Duodenal mucosa (tissue), 2 donors: ENCODE measurements around the gene FOXD3.
"Not testable (repeated sequence)": the region's sequence is repeated elsewhere in the genome, so short reads cannot be mapped to it uniquely, and the experiment has no call there.

ENCODE experiments used
- H3K27ac ChIP-seq: one replicate; pipeline ENCODE4 v1.7.0; 2013; ENCODE audit warnings: low read depth, low read length
- H3K27me3 ChIP-seq, 2 donors: one replicate each; pipeline ENCODE4 v1.7.0; 2013; ENCODE audit warnings: low read length in 2 of 2, control low read depth in 1 of 2; ENCODE audit not compliant: insufficient read depth in 2 of 2, control insufficient read depth in 1 of 2
- H3K36me3 ChIP-seq, 2 donors: one replicate each; pipeline ENCODE4 v1.7.0; 2013; ENCODE audit warnings: low read length in 2 of 2, control low read depth in 1 of 2; ENCODE audit not compliant: insufficient read depth in 2 of 2, control insufficient read depth in 1 of 2
- H3K4me1 ChIP-seq, 2 donors: one replicate each; pipeline ENCODE4 v1.7.0; 2013; ENCODE audit warnings: low read length in 2 of 2, control low read depth in 1 of 2; ENCODE audit not compliant: insufficient read depth in 2 of 2, control insufficient read depth in 1 of 2
- H3K4me3 ChIP-seq, 2 donors: one replicate each; pipeline ENCODE4 v1.7.0; 2013; ENCODE audit warnings: low read length in 2 of 2, low read depth in 1 of 2
- H3K9ac ChIP-seq, 2 donors: one replicate each; pipeline ENCODE4 v1.7.0; 2013; ENCODE audit warnings: low read length in 2 of 2, low read depth in 1 of 2
- H3K9me3 ChIP-seq, 2 donors: one replicate each; pipeline ENCODE4 v1.7.0; 2013; ENCODE audit warnings: low read length in 2 of 2, control low read depth in 1 of 2; ENCODE audit not compliant: control insufficient read depth in 1 of 2

The FOXD3 gene

GRCh38 chr1:63327417-63328054, 5.2 kb downstream of the FOXD3 start:
- Histone ChIP-seq H3K27me3 (peaks cover 87 to 94% of the 10 kb centered on the region in 2 donors), H3K36me3 (no peaks in the 10 kb centered on the region), H3K27ac (no peak overlapping the region), H3K9ac (no peak overlapping the region), H3K9me3 (no peaks in the 10 kb centered on the region), H3K4me3 (no peak overlapping the region), H3K4me1 (peaks cover 4 to 12% of the 10 kb centered on the region in 2 donors)

DNA sequence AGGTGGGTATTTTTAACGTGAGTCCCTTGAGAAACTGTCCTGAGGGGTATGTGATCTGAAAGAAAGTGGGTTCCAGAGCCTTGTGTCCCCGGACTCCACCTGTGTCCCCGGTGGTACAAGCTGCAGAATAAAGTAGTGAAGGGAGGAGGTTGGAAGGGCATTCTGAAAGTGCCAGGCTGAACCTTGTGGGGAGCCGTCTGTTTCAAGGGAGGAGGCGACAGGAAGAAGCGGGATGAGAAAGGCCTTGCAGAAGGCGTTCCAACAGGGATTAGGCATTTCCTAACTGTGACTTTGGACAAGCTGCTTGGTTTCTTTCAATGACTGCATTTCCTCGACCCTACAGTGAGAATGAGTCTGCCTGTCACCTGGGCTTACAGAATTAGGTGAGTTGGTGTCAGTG, 5.8 kb downstream of the FOXD3 start:
- Histone ChIP-seq H3K4me3 (no peak overlapping the region), H3K36me3 (no peaks in the 10 kb centered on the region), H3K27me3 (peaks cover 83 to 94% of the 10 kb centered on the region in 2 donors), H3K9ac (no peak overlapping the region), H3K27ac (no peak overlapping the region), H3K4me1 (peaks cover 4 to 9% of the 10 kb centered on the region in 2 donors), H3K9me3 (no peaks in the 10 kb centered on the region)

GRCh38 chr1:63328781-63329180, 6.4 kb downstream of the FOXD3 start:
- Histone ChIP-seq H3K4me3 (no peak overlapping the region), H3K9ac (no peak overlapping the region), H3K4me1 (peaks cover 4 to 9% of the 10 kb centered on the region in 2 donors), H3K27ac (no peak overlapping the region), H3K27me3 (peaks cover 82 to 95% of the 10 kb centered on the region in 2 donors), H3K36me3 (no peaks in the 10 kb centered on the region), H3K9me3 (no peaks in the 10 kb centered on the region)

DNA sequence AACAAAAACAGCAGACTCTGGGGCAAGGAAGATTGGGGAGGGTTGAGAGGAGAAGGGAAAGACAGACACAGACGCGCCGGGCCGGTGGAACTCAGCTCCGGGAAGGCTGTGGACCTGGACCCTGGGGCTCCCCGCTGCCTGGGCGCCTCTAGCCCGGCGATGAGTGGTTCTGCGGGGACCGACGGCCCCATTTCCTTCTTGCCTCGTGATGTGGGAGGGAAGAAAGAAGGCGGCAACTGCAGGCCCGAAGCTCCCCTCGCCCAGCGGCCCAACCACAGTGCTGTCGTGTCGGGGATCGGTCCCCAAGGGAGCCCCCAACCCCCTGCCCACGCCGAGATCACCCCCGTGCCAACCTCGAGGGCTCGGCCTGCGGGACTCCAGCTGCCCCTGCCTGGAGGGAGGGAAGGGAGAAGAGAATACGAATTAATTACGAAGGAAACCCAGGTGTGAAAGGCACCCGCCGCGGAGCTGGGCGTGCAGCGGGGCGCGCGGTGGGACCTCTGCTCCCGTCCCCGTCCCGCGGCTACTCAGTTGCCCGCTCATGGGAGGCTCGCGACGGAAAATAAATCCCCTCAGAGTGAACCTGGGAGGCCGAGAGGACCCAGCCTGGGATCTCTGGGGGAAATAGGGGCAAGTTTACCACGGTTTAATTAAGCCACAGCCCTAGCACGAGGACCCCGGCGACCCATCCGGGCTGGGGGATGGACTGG, 7.4 kb downstream of the FOXD3 start:
- H3K4me3 ChIP-seq, result peak overlapping the region in 1 of 2 donors; percentile 7
- no peak overlapping the region for H3K27ac ChIP-seq
- H3K27me3 ChIP-seq, result peaks cover 76 to 88% of the 10 kb centered on the region in 2 donors
- H3K9me3 ChIP-seq, result no peaks in the 10 kb centered on the region
- H3K4me1 ChIP-seq, result peaks cover 4 to 9% of the 10 kb centered on the region in 2 donors
- no peaks in the 10 kb centered on the region for H3K36me3 ChIP-seq
- H3K9ac ChIP-seq, result no peak overlapping the region

DNA sequence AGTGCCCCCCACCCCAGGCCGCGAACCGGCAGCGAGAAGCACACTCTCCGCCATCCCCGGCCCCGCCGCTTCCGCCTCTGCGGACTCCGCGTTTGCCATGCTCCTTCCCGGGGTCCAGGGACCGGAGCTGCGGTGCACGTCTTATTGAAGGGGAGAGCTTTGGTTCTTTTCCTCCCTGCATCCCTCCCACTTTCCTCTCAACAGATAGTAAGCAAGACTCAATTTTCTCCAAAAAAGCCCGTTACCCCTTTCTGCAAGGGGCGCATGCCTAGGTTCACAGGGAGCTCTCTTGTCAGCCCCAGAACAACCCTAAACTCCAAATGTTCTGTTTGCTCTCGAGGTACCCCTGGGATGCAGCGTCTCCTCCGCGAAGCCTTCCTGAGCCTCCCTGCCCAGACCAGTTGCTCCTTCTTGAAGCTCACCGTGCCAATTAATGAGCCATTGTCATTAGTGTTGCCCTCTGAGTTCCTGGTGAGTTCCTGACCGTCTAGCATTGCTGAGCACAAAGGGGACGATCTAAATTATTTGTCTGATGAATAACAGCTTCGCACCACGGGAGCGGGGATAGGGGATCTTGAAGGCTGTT, 8.1 kb downstream of the FOXD3 start:
- Histone ChIP-seq H3K27me3 (peaks cover 72 to 86% of the 10 kb centered on the region in 2 donors), H3K27ac (no peak overlapping the region), H3K36me3 (no peaks in the 10 kb centered on the region), H3K4me3 (no peak overlapping the region), H3K9me3 (no peaks in the 10 kb centered on the region), H3K9ac (no peak overlapping the region), H3K4me1 (peaks cover 4 to 9% of the 10 kb centered on the region in 2 donors)

- H3K36me3 ChIP-seq, result no peaks in the 10 kb centered on the region
- H3K27me3 ChIP-seq, result peaks cover 3 to 11% of the 10 kb centered on the region in 2 donors
- no peak overlapping the region for H3K27ac ChIP-seq
- no peak overlapping the region for H3K9ac ChIP-seq
- no peak overlapping the region for H3K4me3 ChIP-seq
- no peaks in the 10 kb centered on the region for H3K4me1 ChIP-seq
- H3K9me3 ChIP-seq, result no peaks in the 10 kb centered on the region
Observed at GRCh38 chr1:63342402-63342801, 20.0 kb downstream of the FOXD3 start.

- Histone ChIP-seq H3K27me3 (peaks cover 3 to 11% of the 10 kb centered on the region in 2 donors), H3K4me1 (no peaks in the 10 kb centered on the region), H3K27ac (no peak overlapping the region), H3K36me3 (no peaks in the 10 kb centered on the region), H3K4me3 (no peak overlapping the region), H3K9ac (no peak overlapping the region), H3K9me3 (no peaks in the 10 kb centered on the region)
Observed at GRCh38 chr1:63343922-63344321, 21.6 kb downstream of the FOXD3 start.

DNA sequence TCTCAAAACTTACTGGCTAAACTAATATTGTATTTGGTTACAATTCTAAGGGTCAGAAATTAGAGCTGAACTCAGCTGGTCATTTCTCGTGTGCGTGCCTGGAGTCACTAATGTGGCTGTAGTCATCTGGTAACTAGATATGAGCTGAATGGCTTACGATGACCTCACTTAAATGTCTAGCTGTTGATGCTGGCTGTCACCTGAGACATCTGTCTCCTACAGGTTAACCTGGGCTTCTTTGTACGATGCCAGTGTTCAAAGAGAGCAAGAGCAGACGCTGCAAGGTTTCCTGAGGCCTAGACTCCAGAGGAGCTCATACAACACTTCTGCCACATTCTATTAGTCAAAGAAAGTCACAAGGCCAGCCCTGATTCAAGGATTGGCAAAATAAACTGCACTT, 28.0 kb downstream of the FOXD3 start:
- no peaks in the 10 kb centered on the region for H3K4me1 ChIP-seq
- no peak overlapping the region for H3K9ac ChIP-seq
- no peaks in the 10 kb centered on the region for H3K36me3 ChIP-seq
- no peak overlapping the region for H3K27ac ChIP-seq
- peaks cover 3 to 18% of the 10 kb centered on the region in 2 donors for H3K27me3 ChIP-seq
- H3K9me3 ChIP-seq, result no peaks in the 10 kb centered on the region
- H3K4me3 ChIP-seq, result no peak overlapping the region

GRCh38 chr1:63352736-63353135, 30.4 kb downstream of the FOXD3 start:
- Histone ChIP-seq H3K27me3 (peaks cover 0 to 13% of the 10 kb centered on the region in 2 donors), H3K9me3 (no peaks in the 10 kb centered on the region), H3K27ac (no peak overlapping the region), H3K9ac (no peak overlapping the region), H3K4me3 (no peak overlapping the region), H3K4me1 (no peaks in the 10 kb centered on the region), H3K36me3 (no peaks in the 10 kb centered on the region)

- not testable (repeated sequence) for H3K27ac ChIP-seq, H3K4me3 ChIP-seq, H3K9me3 ChIP-seq, H3K36me3 ChIP-seq, H3K9ac ChIP-seq, H3K4me1 ChIP-seq
- H3K27me3 ChIP-seq, result peaks cover 0 to 13% of the 10 kb centered on the region in 2 donors
Observed at GRCh38 chr1:63356234-63356633, 33.9 kb downstream of the FOXD3 start.
